Measurements from ENCODE around the gene FADS6.

DNA sequence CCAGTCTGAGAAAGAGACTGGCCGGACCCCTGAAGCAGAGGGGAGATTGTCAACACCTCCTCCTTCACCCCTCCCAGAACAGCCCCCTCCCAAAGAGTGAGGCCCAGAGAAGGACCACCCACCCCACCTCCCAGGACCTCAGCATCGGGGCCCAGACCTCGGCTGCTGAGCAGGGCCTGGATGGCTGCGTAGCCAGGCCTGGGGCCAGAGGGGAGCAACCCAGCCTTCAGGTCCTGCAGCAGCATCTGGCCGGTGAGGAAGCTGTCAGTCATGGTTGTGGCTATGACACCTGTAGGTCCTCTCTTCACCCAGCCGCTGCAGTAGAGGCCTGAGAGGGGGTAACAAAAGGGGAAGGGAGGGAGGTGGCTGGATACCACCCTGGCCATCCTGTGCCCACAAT lies 30.5 kb downstream of the FADS6 start:
- TF ChIP-seq ZNF70 (CRISPR knock-in tag; IDR thresholded peaks at IDR 0.05) = no peak
- no peak for TF ChIP-seq ZNF565 (CRISPR knock-in tag; conservative IDR thresholded peaks at IDR 0.05; ENCODE audit: low read depth)
- TF ChIP-seq, protein P1, sequence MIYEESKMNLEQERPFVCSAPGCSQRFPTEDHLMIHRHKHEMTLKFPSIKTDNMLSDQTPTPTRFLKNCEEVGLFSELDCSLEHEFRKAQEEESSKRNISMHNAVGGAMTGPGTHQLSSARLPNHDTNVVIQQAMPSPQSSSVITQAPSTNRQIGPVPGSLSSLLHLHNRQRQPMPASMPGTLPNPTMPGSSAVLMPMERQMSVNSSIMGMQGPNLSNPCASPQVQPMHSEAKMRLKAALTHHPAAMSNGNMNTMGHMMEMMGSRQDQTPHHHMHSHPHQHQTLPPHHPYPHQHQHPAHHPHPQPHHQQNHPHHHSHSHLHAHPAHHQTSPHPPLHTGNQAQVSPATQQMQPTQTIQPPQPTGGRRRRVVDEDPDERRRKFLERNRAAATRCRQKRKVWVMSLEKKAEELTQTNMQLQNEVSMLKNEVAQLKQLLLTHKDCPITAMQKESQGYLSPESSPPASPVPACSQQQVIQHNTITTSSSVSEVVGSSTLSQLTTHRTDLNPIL (CRISPR knock-in tag; IDR thresholded peaks at IDR 0.05; ENCODE audit: low read depth) = no peak
- TF ChIP-seq CSDC2 (CRISPR knock-in tag; IDR thresholded peaks at IDR 0.05) = no peak
- TF ChIP-seq ZFP3 (CRISPR knock-in tag; IDR thresholded peaks at IDR 0.05) = no peak
- no peak for TF ChIP-seq TCF4 (CRISPR knock-in tag; IDR thresholded peaks at IDR 0.05; ENCODE audit: borderline replicate concordance)
- TF ChIP-seq ZFP30 (CRISPR knock-in tag; IDR thresholded peaks at IDR 0.05) = no peak
- TF ChIP-seq RARB (CRISPR knock-in tag; IDR thresholded peaks at IDR 0.05) = no peak
- no peak for TF ChIP-seq ESRRG (CRISPR knock-in tag; IDR thresholded peaks at IDR 0.05)
- TF ChIP-seq, protein P2, sequence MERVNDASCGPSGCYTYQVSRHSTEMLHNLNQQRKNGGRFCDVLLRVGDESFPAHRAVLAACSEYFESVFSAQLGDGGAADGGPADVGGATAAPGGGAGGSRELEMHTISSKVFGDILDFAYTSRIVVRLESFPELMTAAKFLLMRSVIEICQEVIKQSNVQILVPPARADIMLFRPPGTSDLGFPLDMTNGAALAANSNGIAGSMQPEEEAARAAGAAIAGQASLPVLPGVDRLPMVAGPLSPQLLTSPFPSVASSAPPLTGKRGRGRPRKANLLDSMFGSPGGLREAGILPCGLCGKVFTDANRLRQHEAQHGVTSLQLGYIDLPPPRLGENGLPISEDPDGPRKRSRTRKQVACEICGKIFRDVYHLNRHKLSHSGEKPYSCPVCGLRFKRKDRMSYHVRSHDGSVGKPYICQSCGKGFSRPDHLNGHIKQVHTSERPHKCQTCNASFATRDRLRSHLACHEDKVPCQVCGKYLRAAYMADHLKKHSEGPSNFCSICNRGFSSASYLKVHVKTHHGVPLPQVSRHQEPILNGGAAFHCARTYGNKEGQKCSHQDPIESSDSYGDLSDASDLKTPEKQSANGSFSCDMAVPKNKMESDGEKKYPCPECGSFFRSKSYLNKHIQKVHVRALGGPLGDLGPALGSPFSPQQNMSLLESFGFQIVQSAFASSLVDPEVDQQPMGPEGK (CRISPR knock-in tag; IDR thresholded peaks at IDR 0.05; ENCODE audit: borderline replicate concordance) = no peak
- TF ChIP-seq PPARA (CRISPR knock-in tag; IDR thresholded peaks at IDR 0.05; ENCODE audit: borderline replicate concordance) = no peak
- no peak for TF ChIP-seq BACH2 (CRISPR knock-in tag; IDR thresholded peaks at IDR 0.05; ENCODE audit: borderline replicate concordance)
- no peak for TF ChIP-seq ARNTL (CRISPR knock-in tag; IDR thresholded peaks at IDR 0.05; ENCODE audit: borderline replicate concordance, low read depth)
- TF ChIP-seq GLIS3 (CRISPR knock-in tag; IDR thresholded peaks at IDR 0.05) = no peak

All from SK-N-SH treated with all-trans-retinoic acid at 6 μM for 48 hours (cell line).